Measurements from ENCODE around the gene ROCK2. TPM values are rescaled to one million over a fixed set of nuclear protein-coding genes. Genes with fewer than 3 reads are reported as not detected.

The ROCK2 gene
- total and polyA plus RNA-seq, 2 of the 8 experiments (the other 6 are each of a cell fraction or from before 2014, with no cell fraction given), result 2.7 to 29.0 TPM

DNA sequence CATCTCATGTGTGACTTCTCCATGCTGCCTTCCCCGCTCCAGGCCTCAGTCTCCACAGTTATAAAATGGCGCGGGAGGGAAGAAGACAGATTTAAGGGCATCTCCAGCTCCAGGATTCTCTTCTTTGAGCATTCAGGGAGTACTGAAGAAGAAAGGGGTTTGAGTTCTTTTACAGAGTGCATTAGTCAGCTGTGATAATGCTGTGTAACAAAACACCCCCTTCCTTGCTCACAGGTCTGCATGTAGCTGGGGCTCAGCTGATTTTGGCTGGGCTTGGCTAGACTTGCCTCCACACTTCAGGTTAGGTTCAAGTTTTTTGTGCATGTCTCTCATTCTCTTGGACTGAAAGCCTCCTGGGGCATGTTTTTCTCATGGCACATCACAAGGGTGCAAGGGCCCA, 197.2 kb downstream of the ROCK2 start:
- no peak overlapping the region for H3K56ac ChIP-seq (replicated peaks; ENCODE audit: insufficient read length, low read depth, low read length)
- CTCF ChIA-PET (ENCODE audit: partially characterized antibody), result interaction anchor here (1.1 kb wide), 2 partner anchors 15 to 334 kb away, joined by 3 read pairs; no protein-coding TSS in a partner anchor
- TF ChIP-seq SIX5 (IDR thresholded peaks at IDR 0.05; ENCODE audit: low read depth, low read length) (no peak), HDAC2 (IDR thresholded peaks at IDR 0.05; ENCODE audit: borderline replicate concordance in 1 of 2, low read depth in 2 of 2, low read length in 2 of 2) (no peak), TEAD4 (IDR thresholded peaks at IDR 0.05; ENCODE audit: low read depth, low read length) (no peak), MAFK (IDR thresholded peaks at IDR 0.05; ENCODE audit: low read depth, low read length) (no peak), EP300 (IDR thresholded peaks at IDR 0.05; ENCODE audit: borderline replicate concordance in 1 of 2, low read depth in 2 of 2, low read length in 2 of 2) (no peak), RXRA (IDR thresholded peaks at IDR 0.05; ENCODE audit: insufficient read depth, low read depth, low read length) (no peak), SRF (IDR thresholded peaks at IDR 0.05; ENCODE audit: low read depth, low read length) (no peak), JUN (IDR thresholded peaks at IDR 0.05; ENCODE audit: low read depth, low read length) (no peak), CBX8 (IDR thresholded peaks at IDR 0.05; ENCODE audit: borderline replicate concordance, low read depth, low read length) (no peak)
- TF ChIP-seq, protein P1, sequence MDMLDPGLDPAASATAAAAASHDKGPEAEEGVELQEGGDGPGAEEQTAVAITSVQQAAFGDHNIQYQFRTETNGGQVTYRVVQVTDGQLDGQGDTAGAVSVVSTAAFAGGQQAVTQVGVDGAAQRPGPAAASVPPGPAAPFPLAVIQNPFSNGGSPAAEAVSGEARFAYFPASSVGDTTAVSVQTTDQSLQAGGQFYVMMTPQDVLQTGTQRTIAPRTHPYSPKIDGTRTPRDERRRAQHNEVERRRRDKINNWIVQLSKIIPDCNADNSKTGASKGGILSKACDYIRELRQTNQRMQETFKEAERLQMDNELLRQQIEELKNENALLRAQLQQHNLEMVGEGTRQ (IDR thresholded peaks at IDR 0.05; ENCODE audit: low read length), result no peak
- TF ChIP-seq, protein P2, sequence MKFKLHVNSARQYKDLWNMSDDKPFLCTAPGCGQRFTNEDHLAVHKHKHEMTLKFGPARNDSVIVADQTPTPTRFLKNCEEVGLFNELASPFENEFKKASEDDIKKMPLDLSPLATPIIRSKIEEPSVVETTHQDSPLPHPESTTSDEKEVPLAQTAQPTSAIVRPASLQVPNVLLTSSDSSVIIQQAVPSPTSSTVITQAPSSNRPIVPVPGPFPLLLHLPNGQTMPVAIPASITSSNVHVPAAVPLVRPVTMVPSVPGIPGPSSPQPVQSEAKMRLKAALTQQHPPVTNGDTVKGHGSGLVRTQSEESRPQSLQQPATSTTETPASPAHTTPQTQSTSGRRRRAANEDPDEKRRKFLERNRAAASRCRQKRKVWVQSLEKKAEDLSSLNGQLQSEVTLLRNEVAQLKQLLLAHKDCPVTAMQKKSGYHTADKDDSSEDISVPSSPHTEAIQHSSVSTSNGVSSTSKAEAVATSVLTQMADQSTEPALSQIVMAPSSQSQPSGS (IDR thresholded peaks at IDR 0.05; ENCODE audit: low read length), result no peak

More for the DNA sequence above, 197.2 kb downstream of the ROCK2 start:
- H3K14ac ChIP-seq (ENCODE audit: insufficient read length), result no peak overlapping the region
- H4K20me1 ChIP-seq (replicated peaks in 1 of 2; ENCODE audit: control insufficient read depth in 1 of 2, insufficient read depth in 2 of 2, low read length in 2 of 2), result no peaks in the 10 kb centered on the region
- H3K23me2 ChIP-seq (ENCODE audit: low read depth, low read length), result no peaks in the 10 kb centered on the region
- no peak overlapping the region for H3K23ac ChIP-seq (ENCODE audit: insufficient read length)
- no peak for DNase-seq (ENCODE audit: low read depth in 1 of 2, low spot score in 2 of 2)
- H3K36me3 ChIP-seq (ENCODE audit: control insufficient read depth in 2 of 4, insufficient read depth in 4 of 4, low read length in 3 of 4), result no peaks in the 10 kb centered on the region
- no peak overlapping the region for H2BK15ac ChIP-seq (ENCODE audit: low read length)
- no peak overlapping the region for H2BK5ac ChIP-seq (ENCODE audit: low read depth, low read length)
- H4K91ac ChIP-seq (replicated peaks; ENCODE audit: insufficient read length, low read length), result no peak overlapping the region
- no peak for FAIRE-seq
- H3K9me3 ChIP-seq (ENCODE audit: insufficient read depth in 2 of 2, low read depth in 1 of 2, low read length in 1 of 2), result peaks cover 4 to 5% of the 10 kb centered on the region in 2 experiments; a peak in 3 of 4 replicates
- no peaks in the 10 kb centered on the region for H3K79me1 ChIP-seq (ENCODE audit: low read depth, low read length)
- no peaks in the 10 kb centered on the region for H3K79me2 ChIP-seq (ENCODE audit: control insufficient read depth in 1 of 2, insufficient read depth in 2 of 2, low read length in 2 of 2)
- H3K27ac ChIP-seq (ENCODE audit: low read depth, low read length), result no peak overlapping the region
- H3K27me3 ChIP-seq (replicated peaks in 1 of 4; ENCODE audit: control insufficient read depth in 3 of 4, extremely low read depth in 1 of 4, insufficient read depth in 3 of 4, low read length in 3 of 4), result no peaks in the 10 kb centered on the region; a peak in 1 of 7 replicates
- no peak overlapping the region for H4K5ac ChIP-seq (ENCODE audit: insufficient read length, low read depth, low read length)
- no peak overlapping the region for H3K4me2 ChIP-seq (ENCODE audit: insufficient read depth in 1 of 2, low read depth in 2 of 2, low read length in 2 of 2)
- no peak overlapping the region for H3K4ac ChIP-seq (replicated peaks; ENCODE audit: insufficient read length, low read depth, low read length)
- no peak overlapping the region for H2BK20ac ChIP-seq (ENCODE audit: low read length)
- no peak overlapping the region for H3K4me3 ChIP-seq (ENCODE audit: extremely low read depth in 1 of 4, insufficient read depth in 2 of 4, low read depth in 3 of 4, low read length in 4 of 4)
- H2BK120ac ChIP-seq (replicated peaks; ENCODE audit: low read depth, low read length), result no peak overlapping the region
- H4K8ac ChIP-seq (ENCODE audit: extremely low read depth, insufficient read depth, low read length), result no peak overlapping the region
- POLR2A ChIA-PET (ENCODE audit: partially characterized antibody), result no interaction called here
- H3K9ac ChIP-seq (replicated peaks in 1 of 4; ENCODE audit: extremely low read depth in 1 of 4, low read depth in 3 of 4, low read length in 3 of 4), result no peak overlapping the region
- WGBS, 2 experiments (ENCODE audit: extremely low coverage in 1 of 2, insufficient coverage in 1 of 2, insufficient read length in 1 of 2, insufficient replicate concordance in 2 of 2, low coverage in 1 of 2, low lambda C conversion rate in 2 of 2, missing lambda C conversion rate in 1 of 2), result 100% methylated on average over 1 of the region's 3 CpGs; no CpG with 5 or more reads in 1 of the 2 experiments
- H2AK5ac ChIP-seq (ENCODE audit: low read depth, low read length), result no peak overlapping the region
- H2BK12ac ChIP-seq (ENCODE audit: low read depth, low read length), result no peak overlapping the region
- no peak overlapping the region for H2AFZ ChIP-seq (ENCODE audit: low read length)
- no peaks in the 10 kb centered on the region for H3K4me1 ChIP-seq (replicated peaks in 1 of 4; ENCODE audit: control insufficient read depth in 3 of 4, insufficient read depth in 4 of 4, low read length in 3 of 4)
- H3K18ac ChIP-seq (ENCODE audit: extremely low read depth, low read length), result no peak overlapping the region

Measured in H1 (cell line).